Upper lobe of left lung (tissue), 6 donors: ENCODE data around the gene FAM187B. TPM values are rescaled to one million over a fixed set of nuclear protein-coding genes. Genes with fewer than 3 reads are reported as not detected.
A peak's percentile ranks its signal among the peaks of the same experiment; 100 is the strongest.

Experiments used
- ATAC-seq, 2 donors: fragments of 200-7000 bp; cut with Tn5 transposase; one replicate each; pipeline ENCODE4 v1.9.1; 2022; ENCODE audit warnings: mild to moderate bottlenecking in 2 of 2, moderate library complexity in 2 of 2; ENCODE audit not compliant: low FRiP score in 2 of 2
- DNase-seq, 2 donors: peaks; one replicate each; pipeline ENCODE4 v3.0.0-alpha.2; 2019 to 2020
- H3K27ac ChIP-seq, 4 donors: fragments of 200-600 bp; sonication (generic); one replicate each; pipeline ENCODE4 v1.5.1; 2016 to 2019
- H3K27me3 ChIP-seq, 4 donors: fragments of 200-600 bp; sonication (generic); one replicate each; pipeline ENCODE4 v1.5.1; 2017 to 2019
- H3K36me3 ChIP-seq, 4 donors: fragments of 200-600 bp; sonication (generic); one replicate each; pipeline ENCODE4 v1.5.1; 2016 to 2019
- H3K4me1 ChIP-seq, 4 donors: fragments of 200-600 bp; sonication (generic); one replicate each; pipeline ENCODE4 v1.5.1; 2018 to 2019
- H3K4me3 ChIP-seq, 4 donors: fragments of 200-600 bp; sonication (generic); one replicate each; pipeline ENCODE4 v1.5.1; 2017 to 2019; ENCODE audit warnings: mild to moderate bottlenecking in 2 of 4, moderate library complexity in 1 of 4
- H3K9me3 ChIP-seq, 4 donors: fragments of 200-600 bp; sonication (generic); one replicate each; pipeline ENCODE4 v1.5.1; 2018 to 2019
- EP300 ChIP-seq, 4 donors: sonication (generic); formaldehyde crosslinking; IDR thresholded peaks; one replicate each; pipeline ENCODE4 v1.5.1; 2017; ENCODE audit warnings: antibody characterized with exemption in 4 of 4, control low read depth in 2 of 4
- POLR2A ChIP-seq, 4 donors: fragments of 450-650 bp; IDR thresholded peaks; one replicate each; pipeline ENCODE4 v1.5.1; 2016 to 2017; ENCODE audit warnings: antibody characterized with exemption in 4 of 4, mild to moderate bottlenecking in 2 of 4
- POLR2AphosphoS5 ChIP-seq, 2 donors: sonication (generic); formaldehyde crosslinking; IDR thresholded peaks; one replicate each; pipeline ENCODE4 v1.5.1; 2017; ENCODE audit warnings: antibody characterized with exemption in 2 of 2
- WGBS, 2 donors: methylation state at CpG; one replicate each; pipeline ENCODE4 v1.1.5; 2017 to 2018; 5-methylcytosine and 5-hydroxymethylcytosine counted together
- total RNA-seq, 6 donors: library from RNA; depleted of rRNA in 4 of 6; stranded (reverse); fragments of >200 nt in 4 of 6; gene quantifications; one replicate each; pipeline versions ENCODE4 v1.1.0 to v1.2.1, GENCODE V29; 2016 to 2021
- TF ChIP-seq, protein P1 (sequence below), 6 experiments: fragments of 450-650 bp in 4 of 6; fragments of 200-600 bp in 2 of 6; sonication (generic) in 2 of 6; IDR thresholded peaks; one replicate each; pipeline ENCODE4 v1.5.1; 2016 to 2019; ENCODE audit warnings: antibody characterized with exemption in 6 of 6
- donor health status: DM: no; HTN: no; CAD: no; lungs with moderate emphysema.
- donor health status: DM: no; HTN: yes; CAD: no; lungs with severe emphysema.

FAM187B gene
- total RNA-seq, 6 donors from 2014 or later: not detected

DNA sequence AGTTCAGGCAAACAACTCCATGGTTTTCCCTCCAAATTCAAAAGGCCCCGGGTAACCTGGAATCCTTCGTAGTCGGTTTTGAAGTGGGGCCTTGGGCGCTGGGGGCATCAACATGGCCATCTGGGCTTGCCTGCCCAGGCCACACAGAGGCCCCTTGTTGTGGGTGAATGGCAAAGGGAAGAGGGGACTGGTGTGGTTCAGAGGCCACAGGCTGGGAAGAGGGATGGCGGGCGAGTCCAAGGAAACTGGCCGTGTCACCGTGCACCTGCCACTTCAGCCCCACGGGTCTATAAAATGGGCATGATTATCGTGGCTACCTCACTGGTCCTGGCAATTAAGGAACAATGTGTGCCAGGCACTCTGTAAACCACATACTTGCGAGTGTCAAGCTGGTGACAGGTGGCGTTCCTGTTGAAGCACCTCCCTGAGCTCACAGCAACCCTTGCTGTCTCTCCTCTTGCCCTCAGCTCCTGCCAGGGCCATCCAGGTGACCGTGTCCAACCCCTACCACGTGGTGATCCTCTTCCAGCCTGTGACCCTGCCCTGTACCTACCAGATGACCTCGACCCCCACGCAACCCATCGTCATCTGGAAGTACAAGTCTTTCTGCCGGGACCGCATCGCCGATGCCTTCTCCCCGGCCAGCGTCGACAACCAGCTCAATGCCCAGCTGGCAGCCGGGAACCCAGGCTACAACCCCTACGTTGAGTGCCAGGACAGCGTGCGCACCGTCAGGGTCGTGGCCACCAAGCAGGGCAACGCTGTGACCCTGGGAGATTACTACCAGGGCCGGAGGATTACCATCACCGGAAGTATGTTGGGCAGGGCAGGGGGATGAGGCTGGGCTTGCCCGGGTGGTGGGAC lies 21.5 kb upstream of the FAM187B start:
- Histone ChIP-seq H3K27ac (peak overlapping the region; percentile 3 to 94 (median 90)), H3K27me3 (no peaks in the 10 kb centered on the region), H3K4me1 (peaks cover 20 to 50% (median 29%) of the 10 kb centered on the region in 4 donors), H3K9me3 (no peaks in the 10 kb centered on the region), H3K4me3 (peak overlapping the region; percentile 56 to 78 (median 64)), H3K36me3 (peaks cover 0 to 22% (median 0%) of the 10 kb centered on the region in 4 donors)
- WGBS, 2 donors: 78 to 88% methylated on average over 23 to 34 of the region's 34 CpGs
- TF ChIP-seq, protein P1, sequence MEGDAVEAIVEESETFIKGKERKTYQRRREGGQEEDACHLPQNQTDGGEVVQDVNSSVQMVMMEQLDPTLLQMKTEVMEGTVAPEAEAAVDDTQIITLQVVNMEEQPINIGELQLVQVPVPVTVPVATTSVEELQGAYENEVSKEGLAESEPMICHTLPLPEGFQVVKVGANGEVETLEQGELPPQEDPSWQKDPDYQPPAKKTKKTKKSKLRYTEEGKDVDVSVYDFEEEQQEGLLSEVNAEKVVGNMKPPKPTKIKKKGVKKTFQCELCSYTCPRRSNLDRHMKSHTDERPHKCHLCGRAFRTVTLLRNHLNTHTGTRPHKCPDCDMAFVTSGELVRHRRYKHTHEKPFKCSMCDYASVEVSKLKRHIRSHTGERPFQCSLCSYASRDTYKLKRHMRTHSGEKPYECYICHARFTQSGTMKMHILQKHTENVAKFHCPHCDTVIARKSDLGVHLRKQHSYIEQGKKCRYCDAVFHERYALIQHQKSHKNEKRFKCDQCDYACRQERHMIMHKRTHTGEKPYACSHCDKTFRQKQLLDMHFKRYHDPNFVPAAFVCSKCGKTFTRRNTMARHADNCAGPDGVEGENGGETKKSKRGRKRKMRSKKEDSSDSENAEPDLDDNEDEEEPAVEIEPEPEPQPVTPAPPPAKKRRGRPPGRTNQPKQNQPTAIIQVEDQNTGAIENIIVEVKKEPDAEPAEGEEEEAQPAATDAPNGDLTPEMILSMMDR (IDR thresholded peaks at IDR 0.05): no peak
- TF ChIP-seq POLR2A (IDR thresholded peaks at IDR 0.05) (no peak), EP300 (IDR thresholded peaks at IDR 0.05) (no peak), POLR2AphosphoS5 (IDR thresholded peaks at IDR 0.05) (no peak)
- ATAC-seq: no peak
- peak in 1 of 2 donors; percentile 55 for DNase-seq

DNA sequence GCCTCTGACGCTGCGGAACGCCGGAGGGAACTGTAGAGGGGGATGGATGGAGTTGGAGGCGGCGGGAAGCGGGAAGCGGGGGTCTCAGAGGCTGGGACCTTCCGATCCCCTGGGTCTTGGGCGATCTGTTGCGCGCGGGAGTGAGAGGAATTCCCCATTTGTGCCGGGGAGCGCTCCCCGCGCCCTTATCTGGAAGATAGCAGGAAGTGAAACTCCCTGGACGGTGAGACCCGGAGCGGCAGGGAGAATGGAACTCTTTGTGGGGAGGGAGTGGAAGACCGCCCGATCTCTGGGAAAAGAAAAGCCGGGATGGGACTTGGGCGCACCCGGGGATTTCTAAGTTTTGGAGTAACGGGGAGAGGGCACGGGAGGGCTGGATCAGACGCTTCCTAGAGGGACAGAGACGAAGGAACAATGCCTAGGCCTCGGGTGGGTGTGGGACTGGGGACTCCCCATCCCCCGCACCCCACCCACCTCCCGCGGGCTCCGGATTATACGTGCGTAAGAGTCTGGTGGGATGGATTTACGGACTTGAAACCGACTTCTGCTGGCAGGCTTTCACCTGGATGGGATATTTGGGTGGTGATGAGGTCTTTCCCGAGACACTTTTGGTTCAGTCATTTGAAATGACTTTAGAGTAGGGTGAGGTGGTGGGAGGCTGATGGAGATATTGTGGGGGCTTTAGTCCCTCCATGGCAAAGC lies 20.8 kb upstream of the FAM187B start:
- H3K27ac ChIP-seq: peak overlapping the region; percentile 88 to 98 (median 94)
- H3K9me3 ChIP-seq: no peaks in the 10 kb centered on the region
- H3K36me3 ChIP-seq: peaks cover 0 to 14% (median 0%) of the 10 kb centered on the region in 4 donors
- DNase-seq (peak in 1 of 2 donors; percentile 45), ATAC-seq (no peak)
- 7 to 18% methylated on average over 32 to 39 of the region's 39 CpGs for WGBS, 2 donors
- no peaks in the 10 kb centered on the region for H3K27me3 ChIP-seq
- H3K4me1 ChIP-seq: peaks cover 20 to 43% (median 26%) of the 10 kb centered on the region in 4 donors
- TF ChIP-seq POLR2AphosphoS5 (IDR thresholded peaks at IDR 0.05): no peak
- no peak for TF ChIP-seq POLR2A (IDR thresholded peaks at IDR 0.05)
- no peak for TF ChIP-seq EP300 (IDR thresholded peaks at IDR 0.05)
- TF ChIP-seq, protein P1 (IDR thresholded peaks at IDR 0.05): no peak
- peak overlapping the region; percentile 56 to 78 (median 64) for H3K4me3 ChIP-seq

DNA sequence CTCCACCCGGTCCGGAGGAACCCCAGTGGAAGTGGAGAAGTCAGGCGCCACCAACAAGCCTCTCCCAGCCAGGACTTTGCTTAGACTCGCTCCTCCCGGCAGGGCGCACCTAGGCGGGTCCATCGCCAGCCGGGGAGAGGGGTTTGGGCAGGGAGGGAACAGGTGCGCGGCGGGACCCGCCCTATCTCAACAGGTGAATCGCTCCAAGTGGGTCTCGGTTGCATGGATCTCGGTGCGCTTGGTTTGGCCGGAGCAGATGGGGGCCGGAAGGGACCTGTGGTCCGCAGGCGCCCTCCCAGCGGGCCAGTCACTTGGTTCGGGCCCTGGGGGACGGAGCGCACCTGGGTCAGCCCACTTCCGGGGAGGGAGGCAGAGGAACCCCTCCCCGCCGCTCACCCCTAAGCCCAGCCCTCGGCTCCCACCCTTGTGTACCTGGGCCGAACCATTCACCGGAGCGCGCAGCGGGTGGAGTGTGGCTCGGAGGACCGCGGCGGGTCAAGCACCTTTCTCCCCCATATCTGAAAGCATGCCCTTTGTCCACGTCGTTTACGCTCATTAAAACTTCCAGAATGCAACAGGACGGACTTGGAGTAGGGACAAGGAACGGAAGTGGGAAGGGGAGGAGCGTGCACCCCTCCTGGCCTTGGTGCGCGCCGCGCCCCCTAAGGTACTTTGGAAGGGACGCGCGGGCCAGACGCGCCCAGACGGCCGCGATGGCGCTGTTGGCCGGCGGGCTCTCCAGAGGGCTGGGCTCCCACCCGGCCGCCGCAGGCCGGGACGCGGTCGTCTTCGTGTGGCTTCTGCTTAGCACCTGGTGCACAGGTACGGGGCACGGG lies 20.0 kb upstream of the FAM187B start, which contains the start of gene LSR:
LSR (plus strand) TSS at position 693 of the 836 bp plus-strand sequence; CDS start at position 714, 21 bp downstream.
- H3K27me3 ChIP-seq: no peaks in the 10 kb centered on the region
- peaks cover 18 to 36% (median 22%) of the 10 kb centered on the region in 4 donors for H3K4me1 ChIP-seq
- ATAC-seq: peak; percentile 88 to 98
- WGBS, 2 donors: 0 to 1% methylated on average over 7 to 42 of the region's 69 CpGs
- TF ChIP-seq EP300 (IDR thresholded peaks at IDR 0.05) (no peak), POLR2AphosphoS5 (IDR thresholded peaks at IDR 0.05) (peak; percentile 48 to 81), POLR2A (IDR thresholded peaks at IDR 0.05) (peak in 3 of 4 donors; percentile 60 to 87 (median 86))
- TF ChIP-seq, protein P1 (IDR thresholded peaks at IDR 0.05): peak in 3 of 6 experiments; percentile 7 to 32 (median 21)
- H3K36me3 ChIP-seq: peaks cover 0 to 7% (median 0%) of the 10 kb centered on the region in 4 donors
- peak within 1 kb of the TSS; percentile 56 to 78 (median 64) for H3K4me3 ChIP-seq
- peak within 1 kb of the TSS; percentile 88 to 98 (median 94) for H3K27ac ChIP-seq
- DNase-seq: peak; percentile 90 to 92
- H3K9me3 ChIP-seq: no peaks in the 10 kb centered on the region

DNA sequence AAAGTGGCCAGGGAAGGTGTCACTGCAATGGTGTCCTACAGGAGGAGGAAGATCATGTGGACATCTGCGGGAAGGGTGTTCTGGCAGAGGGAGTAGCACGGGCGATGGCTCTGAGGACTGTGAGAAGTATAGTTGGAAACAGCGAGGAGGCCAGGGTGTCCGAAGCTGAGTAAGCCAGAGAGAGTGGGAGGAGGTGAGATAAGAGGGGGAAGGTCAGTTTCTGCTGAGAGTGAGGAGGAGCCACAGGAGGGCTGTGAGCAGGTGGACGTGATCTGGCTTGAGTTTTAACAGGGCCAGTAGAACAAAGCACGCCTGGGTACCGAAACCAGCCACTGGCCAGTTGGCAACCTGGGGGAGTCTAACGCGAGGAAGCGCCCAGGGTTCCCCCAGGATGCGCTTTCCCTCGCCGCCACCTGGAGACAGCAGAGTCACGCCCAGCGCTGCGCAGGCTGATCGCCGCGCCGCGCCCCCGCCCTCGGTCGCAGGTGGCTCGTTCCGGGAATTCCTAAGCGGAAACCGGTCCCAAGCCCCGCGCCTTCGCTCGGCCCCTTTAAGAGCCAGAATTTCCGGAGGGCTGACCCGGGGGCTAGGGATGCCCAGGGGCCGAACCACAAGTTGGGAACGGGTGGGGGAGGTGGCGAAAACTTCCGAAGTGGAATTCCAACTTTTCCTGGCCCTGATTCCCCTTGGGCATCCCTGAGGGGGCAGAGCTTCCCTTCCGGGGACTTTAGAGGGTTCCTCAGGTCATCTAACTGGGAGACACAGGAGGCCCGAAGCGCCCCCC lies 19.2 kb upstream of the FAM187B start:
- 8 to 12% methylated on average over 8 to 16 of the region's 42 CpGs for WGBS, 2 donors

More for the DNA sequence above, 19.2 kb upstream of the FAM187B start:
- no peaks in the 10 kb centered on the region for H3K9me3 ChIP-seq
- H3K27ac ChIP-seq: peak overlapping the region; percentile 88 to 98 (median 94)
- peaks cover 15 to 35% (median 18%) of the 10 kb centered on the region in 4 donors for H3K4me1 ChIP-seq
- H3K4me3 ChIP-seq: peak overlapping the region; percentile 56 to 78 (median 64)
- DNase-seq: peak; percentile 84 to 94
- peaks cover 0 to 7% (median 0%) of the 10 kb centered on the region in 4 donors for H3K36me3 ChIP-seq
- H3K27me3 ChIP-seq: no peaks in the 10 kb centered on the region
- TF ChIP-seq POLR2AphosphoS5 (IDR thresholded peaks at IDR 0.05) (peak; percentile 41 to 47), POLR2A (IDR thresholded peaks at IDR 0.05) (peak in 2 of 4 donors; percentile 39 to 53), EP300 (IDR thresholded peaks at IDR 0.05) (no peak)
- TF ChIP-seq, protein P1 (IDR thresholded peaks at IDR 0.05): peak; percentile 30 to 83 (median 56)
- peak; percentile 75 to 92 for ATAC-seq
